ENCODE data around the gene VPS50. TPM values are rescaled to one million over a fixed set of nuclear protein-coding genes. Genes with fewer than 3 reads are reported as not detected.
"Not testable (repeated sequence)": the region's sequence is repeated elsewhere in the genome, so short reads cannot be mapped to it uniquely, and the experiment has no call there.

The VPS50 gene
- polyA plus RNA-seq, 1 donor = 15.7 TPM

- DNase-seq (ENCODE audit: low read depth) = no peak
These were observed 95.0 kb downstream of the VPS50 start for GRCh38 chr7:93327006-93327633.

DNA sequence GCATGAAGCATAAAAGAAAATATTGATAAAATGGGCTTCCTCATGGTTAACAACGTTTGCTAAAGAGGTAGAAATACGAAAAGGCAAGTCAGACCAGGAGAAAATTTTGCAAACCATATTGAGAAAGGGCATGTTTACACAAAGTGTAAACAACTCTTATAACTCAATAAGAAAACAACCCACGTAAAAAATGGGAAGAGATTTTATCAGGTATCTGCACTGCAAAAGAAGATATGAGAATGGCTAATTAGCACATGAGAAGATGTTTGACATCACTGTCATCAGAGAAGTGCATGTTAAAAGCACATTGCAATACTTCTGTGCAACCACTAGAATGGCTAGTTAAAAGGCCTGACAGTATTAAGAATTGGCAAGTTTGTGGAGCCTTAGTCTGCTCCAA lies 99.5 kb downstream of the VPS50 start:
- no peak for DNase-seq (ENCODE audit: low read depth)

DNA sequence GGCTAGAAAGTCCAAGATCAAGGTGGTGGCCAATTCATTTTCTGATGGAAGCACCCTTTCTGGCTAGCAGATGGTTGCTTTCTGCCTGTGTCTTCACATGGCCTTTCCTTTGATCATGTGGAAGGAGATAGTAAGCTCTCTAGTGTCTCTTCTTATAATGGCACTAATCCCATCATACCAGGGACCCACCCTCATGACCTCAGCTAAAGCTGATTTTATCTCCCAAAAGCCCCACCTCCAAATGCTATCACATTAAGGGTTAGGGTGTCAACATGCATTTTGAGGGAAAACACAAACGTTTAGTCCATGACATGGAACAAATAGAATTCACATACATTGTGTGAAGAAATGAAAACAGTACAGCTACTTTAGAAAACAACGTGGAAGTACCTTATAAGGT lies 100.0 kb downstream of the VPS50 start:
- DNase-seq (ENCODE audit: low read depth) = no peak

GRCh38 chr7:93337052-93337451 lies 104.9 kb downstream of the VPS50 start:
- DNase-seq (ENCODE audit: low read depth) = no peak

DNA sequence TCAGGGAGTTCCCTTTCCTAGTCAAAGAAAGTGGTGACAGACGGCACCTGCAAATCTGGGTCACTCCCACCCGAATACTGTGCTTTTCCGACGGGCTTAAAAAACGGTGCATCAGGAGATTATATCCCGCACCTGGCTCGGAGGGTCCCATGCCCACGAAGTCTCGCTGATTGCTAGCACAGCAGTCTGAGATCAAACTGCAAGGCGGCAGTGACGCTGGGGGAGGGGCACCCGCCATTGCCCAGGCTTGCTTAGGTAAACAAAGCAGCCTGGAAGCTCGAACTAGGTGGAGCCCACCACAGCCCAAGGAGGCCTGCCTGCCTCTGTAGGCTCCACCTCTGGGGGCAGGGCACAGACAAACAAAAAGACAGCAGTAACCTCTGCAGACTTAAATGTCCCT lies 110.0 kb downstream of the VPS50 start:
- not testable (repeated sequence) for DNase-seq (ENCODE audit: low read depth)

DNA sequence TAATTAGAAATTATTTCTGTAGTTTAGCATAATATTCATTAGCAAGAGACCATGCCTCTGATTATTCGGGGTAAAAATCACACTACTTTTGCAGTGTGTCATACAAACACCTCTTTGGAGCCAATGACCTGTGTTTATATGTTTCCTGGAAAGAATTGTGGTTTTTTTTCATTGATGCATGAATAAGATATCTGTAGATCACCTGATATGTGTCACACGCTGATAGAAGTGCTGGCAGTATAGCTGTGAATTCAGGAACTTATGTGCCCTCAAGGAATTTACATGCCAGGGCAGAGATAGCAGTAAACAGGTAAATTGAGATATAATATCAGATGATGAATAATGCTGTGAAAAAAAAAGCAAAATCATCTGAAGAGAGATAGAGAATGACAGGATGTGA lies 118.2 kb downstream of the VPS50 start:
- DNase-seq (ENCODE audit: low read depth) = no peak

DNA sequence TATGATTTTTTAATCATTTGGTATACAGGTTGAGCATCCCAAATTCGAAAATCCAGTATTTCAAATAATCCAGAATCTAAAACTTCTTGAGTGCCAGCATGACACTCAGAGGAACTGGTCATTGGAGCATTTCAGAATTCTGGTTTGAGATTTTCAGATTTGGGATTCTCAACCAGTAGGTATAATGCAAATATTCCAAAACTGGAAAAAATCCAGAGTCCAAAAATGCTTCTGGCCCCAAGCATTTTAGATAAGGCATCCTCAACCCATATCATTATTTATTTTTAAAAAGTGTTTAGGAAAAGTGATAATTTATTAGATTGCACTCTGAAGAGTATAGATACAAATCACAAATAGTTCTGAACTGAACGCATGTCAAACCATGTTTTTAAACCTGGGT lies 120.7 kb downstream of the VPS50 start:
- DNase-seq (ENCODE audit: low read depth) = no peak

DNA sequence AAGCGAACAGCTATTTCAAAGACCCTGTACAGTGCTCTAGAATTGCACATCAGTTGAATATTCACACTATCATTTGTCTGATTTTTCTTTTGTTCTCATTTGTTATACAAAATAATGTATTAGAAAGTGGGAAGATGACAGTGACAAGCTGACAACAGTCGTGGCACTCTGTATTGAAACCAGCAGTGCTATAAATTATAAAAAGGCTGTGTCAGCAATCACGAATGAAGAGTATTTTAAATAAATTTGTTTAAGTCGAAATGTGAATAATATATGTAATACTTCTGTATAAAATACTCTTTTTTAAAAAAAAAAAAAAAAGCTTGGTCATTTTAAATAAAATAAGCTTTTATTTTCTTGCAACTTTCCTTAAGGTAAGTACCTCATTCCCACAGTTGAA lies 122.6 kb downstream of the VPS50 start:
- DNase-seq (ENCODE audit: low read depth) = no peak

DNA sequence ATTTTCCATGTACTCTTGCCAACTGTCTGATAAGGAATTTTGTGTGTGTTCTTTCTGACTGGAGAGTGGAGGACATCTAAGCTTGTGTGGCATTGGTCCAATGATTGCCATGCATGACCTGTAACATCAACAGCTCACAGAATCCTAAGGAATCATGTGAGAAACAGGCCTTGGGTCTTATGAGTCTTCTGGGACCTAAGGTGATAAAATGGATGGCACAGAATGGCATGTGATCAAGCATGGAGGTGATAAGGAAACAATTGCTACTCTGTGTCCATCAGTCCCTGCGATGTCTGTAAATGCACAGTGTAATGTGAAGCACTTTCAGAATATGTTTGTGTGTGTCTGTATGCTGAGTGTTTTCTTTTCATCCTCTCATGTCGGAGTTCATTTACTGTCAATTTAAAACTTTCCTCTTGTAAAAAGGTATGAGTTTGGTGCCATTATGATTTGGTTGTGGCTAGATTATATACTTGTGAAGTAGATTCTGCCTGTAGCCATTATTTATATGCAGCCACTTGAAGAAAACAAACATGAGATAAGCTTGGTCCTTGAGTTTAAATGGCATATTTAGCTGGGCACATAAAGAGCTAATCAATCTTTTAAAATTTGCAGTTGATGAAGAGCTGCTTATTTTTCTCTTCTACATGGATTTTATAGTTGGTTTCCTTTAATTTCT lies 127.5 kb downstream of the VPS50 start:
- no peak for DNase-seq (ENCODE audit: low read depth)

DNA sequence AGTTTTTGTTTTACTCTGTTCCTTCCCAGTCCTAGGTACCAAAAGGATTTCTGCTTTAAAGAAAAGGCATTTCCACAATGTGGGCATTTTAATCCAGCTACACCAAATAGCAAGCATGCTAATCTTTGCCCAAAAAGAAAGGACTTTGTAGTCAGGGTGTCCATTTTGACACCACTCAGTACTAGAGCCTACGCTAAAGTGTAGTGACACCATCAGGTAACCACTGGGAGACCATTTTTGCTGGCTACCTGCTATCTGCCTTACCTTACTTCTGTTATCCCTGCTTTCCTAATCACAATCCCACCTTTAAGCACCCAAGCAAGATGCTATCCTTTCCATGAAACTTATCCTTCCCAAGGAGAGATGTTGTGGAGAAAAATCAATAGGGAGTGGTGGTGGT lies 129.7 kb downstream of the VPS50 start:
- DNase-seq (ENCODE audit: low read depth) = no peak

GRCh38 chr7:93364806-93365205 lies 132.6 kb downstream of the VPS50 start:
- no peak for DNase-seq (ENCODE audit: low read depth)

- DNase-seq (ENCODE audit: low read depth) = no peak
These were observed 133.2 kb downstream of the VPS50 start for GRCh38 chr7:93365341-93365740.

GRCh38 chr7:93366816-93367215 lies 134.7 kb downstream of the VPS50 start:
- no peak for DNase-seq (ENCODE audit: low read depth)

DNA sequence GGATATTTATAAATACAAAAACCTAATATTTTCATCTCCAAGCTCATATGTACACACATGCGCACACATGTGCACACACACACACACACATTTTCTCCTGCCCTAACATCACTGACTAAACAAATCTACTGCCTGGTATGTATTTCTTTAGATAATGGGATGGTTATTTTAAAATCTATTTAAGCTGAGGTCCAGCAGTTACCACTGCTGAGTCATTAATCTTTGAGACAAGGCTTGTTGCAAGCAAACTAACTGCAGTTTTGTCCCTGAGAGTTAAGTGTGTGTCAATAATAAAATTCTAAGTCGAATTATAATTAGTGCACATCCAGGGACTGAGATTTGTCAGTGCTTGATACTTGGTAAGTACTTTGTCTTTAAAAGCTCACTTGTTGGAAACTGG lies 135.1 kb downstream of the VPS50 start:
- DNase-seq (ENCODE audit: low read depth) = no peak

- not testable (repeated sequence) for DNase-seq (ENCODE audit: low read depth)
These were observed 138.8 kb downstream of the VPS50 start for GRCh38 chr7:93370937-93371336.

DNA sequence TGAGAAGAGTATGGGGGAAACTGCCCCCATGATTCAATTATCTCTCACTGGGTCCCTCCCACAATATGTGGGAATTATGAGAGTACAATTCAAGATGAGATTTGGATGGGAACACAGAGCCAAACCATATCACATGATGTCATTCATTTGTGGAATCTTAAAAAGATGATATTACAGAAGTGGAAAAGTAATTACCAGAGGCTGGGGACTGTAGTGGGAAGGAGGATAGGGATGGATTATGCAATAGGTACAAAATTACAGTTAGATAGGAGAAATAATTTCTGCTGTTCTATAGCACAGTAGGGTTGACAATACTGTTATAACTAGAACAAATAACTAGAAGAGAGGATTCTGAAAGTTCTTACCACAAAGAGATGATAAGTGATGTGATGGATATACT lies 141.4 kb downstream of the VPS50 start:
- DNase-seq (ENCODE audit: low read depth) = no peak

DNA sequence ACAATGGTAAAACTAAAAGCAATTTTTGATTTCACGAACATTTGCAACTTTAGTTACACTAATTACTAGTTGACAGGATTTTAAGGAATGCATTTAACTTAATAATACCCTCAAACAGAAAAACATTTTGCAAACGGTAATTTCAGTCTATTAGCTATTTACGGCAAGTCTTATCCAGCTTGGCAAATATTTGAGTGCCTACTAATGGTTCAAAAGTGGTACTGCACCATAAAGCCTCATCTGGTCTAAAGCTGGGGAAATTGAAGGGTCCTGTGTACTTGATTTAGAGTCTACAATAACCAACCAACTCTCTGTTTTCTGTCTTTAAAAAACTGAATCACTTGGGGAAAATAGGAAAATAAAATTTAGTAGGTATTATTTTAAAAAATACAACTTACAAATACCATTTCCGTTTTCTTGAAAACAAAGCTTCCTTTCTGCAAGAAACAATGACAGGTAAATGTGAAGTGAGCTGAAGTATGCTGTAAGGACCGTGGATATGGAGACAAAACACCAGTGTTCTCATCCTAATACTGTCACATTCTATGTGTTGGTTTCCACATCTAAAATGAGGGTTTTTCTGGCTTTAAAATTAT lies 142.3 kb downstream of the VPS50 start:
- no peak for DNase-seq (ENCODE audit: low read depth)

GRCh38 chr7:93375603-93376002 lies 143.4 kb downstream of the VPS50 start:
- DNase-seq (ENCODE audit: low read depth) = no peak

DNA sequence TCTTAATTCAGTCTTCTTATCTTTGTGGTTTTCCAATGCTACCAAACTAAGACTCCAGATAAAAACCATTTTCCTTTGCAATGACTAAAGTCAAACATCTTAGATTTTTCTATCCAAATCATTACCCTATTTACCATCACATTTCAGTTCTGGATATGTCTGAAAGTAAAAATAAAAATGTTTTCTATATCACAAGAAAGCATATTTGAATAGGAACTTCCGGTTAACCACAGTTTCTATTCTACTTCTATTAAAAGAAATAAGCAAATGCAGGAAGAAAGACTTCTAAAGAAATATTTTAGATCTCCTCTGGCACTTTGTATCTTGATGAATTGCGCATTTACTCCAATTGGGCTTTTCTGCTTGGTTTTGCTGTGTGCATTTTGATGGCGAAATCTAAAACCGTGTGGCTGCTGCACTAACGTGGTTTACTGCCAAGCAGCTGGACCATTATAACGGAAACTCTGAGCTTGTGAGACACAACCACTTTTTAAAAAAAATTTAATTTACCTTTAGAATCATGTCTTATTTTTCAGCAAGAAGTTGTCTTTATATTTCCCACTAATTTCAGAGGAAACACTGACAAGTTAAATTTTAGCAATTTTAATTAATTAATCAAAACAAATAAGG lies 146.1 kb downstream of the VPS50 start:
- DNase-seq (ENCODE audit: low read depth) = no peak

GRCh38 chr7:93382362-93382761 lies 150.2 kb downstream of the VPS50 start:
- no peak for DNase-seq (ENCODE audit: low read depth)

DNA sequence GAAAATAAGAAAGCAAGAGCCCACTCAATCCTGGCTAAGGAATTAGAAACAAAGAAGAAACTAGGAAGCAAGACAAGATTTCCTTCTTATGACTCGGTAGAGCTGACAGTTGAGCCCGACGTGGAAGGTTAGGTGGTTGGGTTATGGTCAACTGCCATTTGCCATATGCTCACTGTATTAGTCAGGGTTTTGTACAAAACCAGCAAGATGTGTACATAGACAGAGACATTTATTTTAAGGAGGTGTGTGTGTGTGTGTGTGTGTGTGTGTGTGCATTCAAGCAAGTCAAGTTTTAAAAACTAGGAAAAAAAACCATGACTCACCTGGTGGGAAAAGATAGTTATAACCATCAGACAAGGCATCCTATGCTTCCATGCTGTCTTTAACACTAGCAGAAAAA lies 158.5 kb downstream of the VPS50 start:
- no peak for DNase-seq (ENCODE audit: low read depth)

GRCh38 chr7:93392984-93393383 lies 160.8 kb downstream of the VPS50 start:
- DNase-seq (ENCODE audit: low read depth) = no peak

GRCh38 chr7:93399642-93400041 lies 167.5 kb downstream of the VPS50 start:
- no peak for DNase-seq (ENCODE audit: low read depth)

Data from forelimb muscle (tissue), 1 donor.